ENCODE data around the gene SDK1.

Gene SDK1

GRCh38 chr7:3915337-3915878 lies 614.4 kb downstream of the SDK1 start:
- Histone ChIP-seq H3K36me3 (no peaks in the 10 kb centered on the region), H3K27me3 (ENCODE audit: insufficient read depth, low read depth, severe bottlenecking) (no peaks in the 10 kb centered on the region), H3K27ac (no peak overlapping the region), H3K9me3 (ENCODE audit: severe bottlenecking) (no peaks in the 10 kb centered on the region), H3K4me3 (ENCODE audit: low read depth, low read length) (no peak overlapping the region)
- no peak for DNase-seq
- TF ChIP-seq CTCF (IDR thresholded peaks at IDR 0.05; ENCODE audit: low read depth, low read length): no peak

GRCh38 chr7:3916146-3916545 lies 615.1 kb downstream of the SDK1 start:
- Histone ChIP-seq H3K4me3 (ENCODE audit: low read depth, low read length) (no peak overlapping the region), H3K27me3 (ENCODE audit: insufficient read depth, low read depth, severe bottlenecking) (no peaks in the 10 kb centered on the region), H3K9me3 (ENCODE audit: severe bottlenecking) (no peaks in the 10 kb centered on the region), H3K27ac (no peak overlapping the region), H3K36me3 (no peaks in the 10 kb centered on the region)
- no peak for TF ChIP-seq CTCF (IDR thresholded peaks at IDR 0.05; ENCODE audit: low read depth, low read length)
- no peak for DNase-seq

- TF ChIP-seq CTCF (IDR thresholded peaks at IDR 0.05; ENCODE audit: low read depth, low read length): no peak
- DNase-seq: no peak
Observed at GRCh38 chr7:3917436-3917835, 616.4 kb downstream of the SDK1 start.

GRCh38 chr7:3918576-3918975 lies 617.5 kb downstream of the SDK1 start:
- DNase-seq: no peak
- Histone ChIP-seq H3K36me3 (no peaks in the 10 kb centered on the region), H3K4me3 (ENCODE audit: low read depth, low read length) (no peak overlapping the region), H3K9me3 (ENCODE audit: severe bottlenecking) (no peaks in the 10 kb centered on the region), H3K27ac (no peak overlapping the region), H3K27me3 (ENCODE audit: insufficient read depth, low read depth, severe bottlenecking) (no peaks in the 10 kb centered on the region)
- TF ChIP-seq CTCF (IDR thresholded peaks at IDR 0.05; ENCODE audit: low read depth, low read length): no peak

More at GRCh38 chr7:3917436-3917835, 616.4 kb downstream of the SDK1 start:
- H3K27ac ChIP-seq: no peak overlapping the region
- no peaks in the 10 kb centered on the region for H3K9me3 ChIP-seq (ENCODE audit: severe bottlenecking)
- H3K36me3 ChIP-seq: no peaks in the 10 kb centered on the region
- no peaks in the 10 kb centered on the region for H3K27me3 ChIP-seq (ENCODE audit: insufficient read depth, low read depth, severe bottlenecking)
- no peak overlapping the region for H3K4me3 ChIP-seq (ENCODE audit: low read depth, low read length)

- Histone ChIP-seq H3K4me3 (ENCODE audit: low read depth, low read length) (no peak overlapping the region), H3K27ac (peak overlapping the region; percentile 29), H3K9me3 (ENCODE audit: severe bottlenecking) (no peaks in the 10 kb centered on the region), H3K36me3 (no peaks in the 10 kb centered on the region), H3K27me3 (ENCODE audit: insufficient read depth, low read depth, severe bottlenecking) (no peaks in the 10 kb centered on the region)
- DNase-seq: peak; percentile 76
- peak; percentile 48 for TF ChIP-seq CTCF (IDR thresholded peaks at IDR 0.05; ENCODE audit: low read depth, low read length)
Observed at GRCh38 chr7:3922175-3922635, 621.2 kb downstream of the SDK1 start.

- Histone ChIP-seq H3K27me3 (ENCODE audit: insufficient read depth, low read depth, severe bottlenecking) (no peaks in the 10 kb centered on the region), H3K9me3 (ENCODE audit: severe bottlenecking) (no peaks in the 10 kb centered on the region), H3K36me3 (no peaks in the 10 kb centered on the region), H3K4me3 (ENCODE audit: low read depth, low read length) (no peak overlapping the region), H3K27ac (no peak overlapping the region)
- no peak for TF ChIP-seq CTCF (IDR thresholded peaks at IDR 0.05; ENCODE audit: low read depth, low read length)
- no peak for DNase-seq
Observed at GRCh38 chr7:3923307-3923918, 622.4 kb downstream of the SDK1 start.
